ENCODE data around the gene MAGEB1.

DNA sequence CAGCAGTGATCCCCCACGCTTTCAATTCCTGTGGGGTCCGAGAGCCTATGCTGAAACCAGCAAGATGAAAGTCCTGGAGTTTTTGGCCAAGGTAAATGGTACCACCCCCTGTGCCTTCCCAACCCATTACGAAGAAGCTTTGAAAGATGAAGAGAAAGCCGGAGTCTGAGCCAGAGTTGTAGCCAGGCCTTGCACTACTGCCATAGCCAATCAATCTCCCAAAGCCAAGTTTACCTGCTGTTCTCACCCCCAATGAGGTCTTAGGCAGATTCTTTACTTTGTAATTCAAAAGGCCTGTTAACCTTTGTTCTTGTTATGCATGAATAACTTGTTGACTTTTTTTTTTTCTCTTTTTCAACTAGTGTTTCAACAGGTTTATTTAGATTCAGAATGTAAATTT lies 27.6 kb upstream of the MAGEB1 start:
- TF ChIP-seq, protein P1, sequence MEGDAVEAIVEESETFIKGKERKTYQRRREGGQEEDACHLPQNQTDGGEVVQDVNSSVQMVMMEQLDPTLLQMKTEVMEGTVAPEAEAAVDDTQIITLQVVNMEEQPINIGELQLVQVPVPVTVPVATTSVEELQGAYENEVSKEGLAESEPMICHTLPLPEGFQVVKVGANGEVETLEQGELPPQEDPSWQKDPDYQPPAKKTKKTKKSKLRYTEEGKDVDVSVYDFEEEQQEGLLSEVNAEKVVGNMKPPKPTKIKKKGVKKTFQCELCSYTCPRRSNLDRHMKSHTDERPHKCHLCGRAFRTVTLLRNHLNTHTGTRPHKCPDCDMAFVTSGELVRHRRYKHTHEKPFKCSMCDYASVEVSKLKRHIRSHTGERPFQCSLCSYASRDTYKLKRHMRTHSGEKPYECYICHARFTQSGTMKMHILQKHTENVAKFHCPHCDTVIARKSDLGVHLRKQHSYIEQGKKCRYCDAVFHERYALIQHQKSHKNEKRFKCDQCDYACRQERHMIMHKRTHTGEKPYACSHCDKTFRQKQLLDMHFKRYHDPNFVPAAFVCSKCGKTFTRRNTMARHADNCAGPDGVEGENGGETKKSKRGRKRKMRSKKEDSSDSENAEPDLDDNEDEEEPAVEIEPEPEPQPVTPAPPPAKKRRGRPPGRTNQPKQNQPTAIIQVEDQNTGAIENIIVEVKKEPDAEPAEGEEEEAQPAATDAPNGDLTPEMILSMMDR (IDR thresholded peaks at IDR 0.05) = no peak
- TF ChIP-seq POLR2A (IDR thresholded peaks at IDR 0.05) = no peak
